A673 (cell line): Measurements from ENCODE around the gene SLC9A1.

Experiments
- EZH2 ChIP-seq: fragments of 200-600 bp; sonication (generic); IDR thresholded peaks from 2 replicates; pipeline ENCODE4 v1.6.1; 2017; ENCODE audit warnings: borderline replicate concordance, low read depth, mild to moderate bottlenecking, mixed read lengths, antibody characterized with exemption, low read length; ENCODE audit not compliant: poor library complexity, severe bottlenecking
- TF ChIP-seq, protein P1 (sequence below): fragments of 300-800, 200-600 bp; sonication (generic); conservative IDR thresholded peaks from 2 replicates; pipeline ENCODE4 v1.5.1; 2017; ENCODE audit warnings: low read depth, mild to moderate bottlenecking, antibody characterized with exemption, low read length, moderate library complexity, mixed read lengths

- TF ChIP-seq EZH2 = no peak
- TF ChIP-seq, protein P1, sequence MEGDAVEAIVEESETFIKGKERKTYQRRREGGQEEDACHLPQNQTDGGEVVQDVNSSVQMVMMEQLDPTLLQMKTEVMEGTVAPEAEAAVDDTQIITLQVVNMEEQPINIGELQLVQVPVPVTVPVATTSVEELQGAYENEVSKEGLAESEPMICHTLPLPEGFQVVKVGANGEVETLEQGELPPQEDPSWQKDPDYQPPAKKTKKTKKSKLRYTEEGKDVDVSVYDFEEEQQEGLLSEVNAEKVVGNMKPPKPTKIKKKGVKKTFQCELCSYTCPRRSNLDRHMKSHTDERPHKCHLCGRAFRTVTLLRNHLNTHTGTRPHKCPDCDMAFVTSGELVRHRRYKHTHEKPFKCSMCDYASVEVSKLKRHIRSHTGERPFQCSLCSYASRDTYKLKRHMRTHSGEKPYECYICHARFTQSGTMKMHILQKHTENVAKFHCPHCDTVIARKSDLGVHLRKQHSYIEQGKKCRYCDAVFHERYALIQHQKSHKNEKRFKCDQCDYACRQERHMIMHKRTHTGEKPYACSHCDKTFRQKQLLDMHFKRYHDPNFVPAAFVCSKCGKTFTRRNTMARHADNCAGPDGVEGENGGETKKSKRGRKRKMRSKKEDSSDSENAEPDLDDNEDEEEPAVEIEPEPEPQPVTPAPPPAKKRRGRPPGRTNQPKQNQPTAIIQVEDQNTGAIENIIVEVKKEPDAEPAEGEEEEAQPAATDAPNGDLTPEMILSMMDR = no peak
Measured at GRCh38 chr1:27133158-27133557, 21.8 kb downstream of the SLC9A1 start.
